ES-I3 (cell line): ENCODE results near the gene RWDD4.

Experiments
- H3K36me3 ChIP-seq: 2 replicates; pipeline ENCODE4 v1.6.1; 2013; ENCODE audit warnings: mild to moderate bottlenecking, low read length, control low read depth, moderate library complexity; ENCODE audit not compliant: insufficient read depth
- H3K4me1 ChIP-seq: 2 replicates; pipeline ENCODE4 v1.6.1; 2013; ENCODE audit warnings: mild to moderate bottlenecking, control low read depth, low read length; ENCODE audit not compliant: insufficient read depth
- H3K9ac ChIP-seq: 2 replicates; pipeline ENCODE4 v1.6.1; 2013; ENCODE audit warnings: low read depth, mild to moderate bottlenecking, low read length, moderate library complexity
- H3K9me3 ChIP-seq: 2 replicates; pipeline ENCODE4 v1.6.1; 2013; ENCODE audit warnings: mild to moderate bottlenecking, low read length, moderate library complexity; ENCODE audit not compliant: control insufficient read depth, insufficient read depth

The RWDD4 gene

DNA sequence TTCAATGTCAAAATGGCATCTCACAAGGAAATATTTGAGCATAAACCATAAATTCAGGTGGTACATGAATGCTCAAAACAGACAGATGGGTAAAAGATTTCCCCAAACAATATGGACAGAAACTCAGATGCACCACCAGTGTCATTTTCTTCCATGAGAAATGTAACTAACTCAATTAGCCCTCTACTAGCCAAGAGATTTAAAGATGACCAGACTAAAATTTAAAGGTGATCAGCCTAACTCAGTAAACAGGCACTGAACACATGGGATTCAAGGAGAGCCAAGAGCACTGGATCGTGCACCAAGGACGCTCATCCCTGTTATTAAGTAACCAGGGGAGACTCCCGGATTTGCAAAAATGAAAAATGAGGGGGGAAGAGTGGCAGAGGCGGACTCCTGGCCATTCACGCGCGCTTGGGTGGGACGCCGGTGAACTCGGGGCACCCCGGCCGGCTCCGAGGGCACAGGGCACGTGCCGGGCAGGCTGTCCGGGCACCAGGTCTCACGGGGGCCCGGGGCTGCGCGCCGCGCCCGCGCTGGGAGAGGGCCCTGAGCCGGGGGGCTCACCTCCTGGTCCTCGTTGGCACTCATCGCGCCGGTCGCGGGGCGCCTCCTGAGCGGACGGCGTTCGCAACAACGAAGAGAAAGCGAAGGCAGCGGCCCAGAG is 490 bp downstream of the RWDD4 start:
- H3K9me3 ChIP-seq = no peaks in the 10 kb centered on the region
- 0 out of 2 replicates have a peak, but pooled peaks cover 5% of the 10 kb centered on the region for H3K4me1 ChIP-seq
- peak overlapping the region; percentile 86 for H3K9ac ChIP-seq
- no peaks in the 10 kb centered on the region for H3K36me3 ChIP-seq

DNA sequence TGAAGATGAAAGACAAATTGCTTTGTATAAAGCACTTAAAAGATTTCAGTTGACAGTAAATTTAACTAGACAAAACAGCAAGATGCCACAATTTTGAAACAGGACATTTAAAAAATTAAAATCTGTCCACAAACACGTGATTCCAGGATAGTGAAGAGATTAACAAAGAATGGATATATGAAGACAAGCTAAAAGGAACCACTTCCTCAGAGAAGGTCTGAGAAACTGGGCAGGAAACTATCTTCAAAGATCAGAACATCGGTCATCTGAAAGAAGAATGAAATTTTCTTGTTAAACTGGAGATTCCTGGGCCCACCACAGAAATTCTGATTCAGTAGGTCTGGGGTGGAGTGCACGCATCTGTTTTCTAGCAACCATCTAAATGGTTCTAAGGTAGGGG is 1.4 kb downstream of the RWDD4 start:
- 0 out of 2 replicates have a peak, but pooled peaks cover 5% of the 10 kb centered on the region for H3K4me1 ChIP-seq
- no peaks in the 10 kb centered on the region for H3K9me3 ChIP-seq
- H3K36me3 ChIP-seq = no peaks in the 10 kb centered on the region
- H3K9ac ChIP-seq = peak overlapping the region; percentile 86; the same call in 1 of the 2 replicates

DNA sequence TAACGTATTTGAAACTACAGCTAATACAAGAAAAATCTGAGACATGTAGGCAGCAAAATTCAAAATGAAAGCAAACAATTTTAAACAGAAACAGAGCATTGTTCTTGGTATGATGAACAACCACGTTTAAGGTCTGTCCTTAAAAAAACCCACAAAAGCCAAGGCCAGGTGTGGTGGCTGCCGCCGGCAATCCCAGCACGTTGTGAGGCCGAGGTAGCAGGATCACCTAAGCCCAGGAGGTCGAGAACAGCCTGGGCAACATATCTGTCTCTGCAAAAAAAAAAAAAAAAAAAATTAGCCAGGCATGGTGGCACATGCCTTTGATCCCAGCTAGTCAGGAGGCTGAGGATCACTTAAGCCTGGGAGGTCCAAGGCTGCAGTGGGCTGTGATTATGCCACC is 13.7 kb downstream of the RWDD4 start:
- no peaks in the 10 kb centered on the region for H3K9me3 ChIP-seq
- H3K36me3 ChIP-seq = 0 out of 2 replicates have a peak, but pooled peaks cover 2% of the 10 kb centered on the region
- H3K9ac ChIP-seq = no peak overlapping the region
- H3K4me1 ChIP-seq = no peaks in the 10 kb centered on the region

DNA sequence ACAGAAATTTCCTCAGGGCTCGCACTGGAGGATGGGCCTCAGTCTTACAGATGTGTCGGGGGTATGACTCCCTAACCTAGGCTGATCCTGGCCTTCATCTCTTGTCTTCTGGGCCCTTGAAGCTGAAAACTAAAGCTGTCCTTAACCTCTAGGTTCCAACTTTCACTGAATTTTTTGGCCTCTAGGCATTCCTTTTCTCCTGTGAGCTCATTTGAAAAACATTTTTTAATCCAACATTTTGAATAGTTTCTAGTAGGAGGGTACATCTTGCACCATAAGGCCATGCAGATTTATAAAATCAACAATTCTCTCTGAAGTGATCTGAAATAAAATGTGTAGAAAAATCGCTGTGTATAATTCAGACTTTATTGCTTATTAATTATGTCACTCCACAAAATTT is 19.7 kb downstream of the RWDD4 start:
- no peak overlapping the region for H3K9ac ChIP-seq

DNA sequence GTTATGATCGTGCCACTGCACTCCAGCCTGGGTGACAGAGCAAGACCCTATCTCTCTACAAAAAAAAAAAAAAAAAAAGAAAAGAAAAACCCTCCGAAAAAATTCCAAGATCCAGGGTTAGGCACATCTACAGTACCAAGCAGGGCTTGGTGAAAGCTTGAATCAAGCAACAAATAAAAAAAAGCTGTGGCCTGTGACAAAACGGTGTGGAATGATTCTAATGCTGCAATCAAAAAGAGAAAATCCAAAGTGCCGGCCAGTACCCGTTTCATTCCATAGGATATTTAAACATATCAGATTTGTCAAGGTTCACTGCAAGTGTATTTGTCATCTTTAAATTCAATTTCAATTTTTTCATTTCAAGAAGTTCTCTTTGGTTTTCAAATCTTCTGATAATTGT is 20.5 kb downstream of the RWDD4 start:
- Histone ChIP-seq H3K36me3 (no peaks in the 10 kb centered on the region), H3K4me1 (peaks cover 27% of the 10 kb centered on the region), H3K9me3 (no peaks in the 10 kb centered on the region), H3K9ac (no peak overlapping the region)

More for the DNA sequence above, 19.7 kb downstream of the RWDD4 start:
- Histone ChIP-seq H3K4me1 (peaks cover 24% of the 10 kb centered on the region), H3K9me3 (no peaks in the 10 kb centered on the region), H3K36me3 (no peaks in the 10 kb centered on the region)

DNA sequence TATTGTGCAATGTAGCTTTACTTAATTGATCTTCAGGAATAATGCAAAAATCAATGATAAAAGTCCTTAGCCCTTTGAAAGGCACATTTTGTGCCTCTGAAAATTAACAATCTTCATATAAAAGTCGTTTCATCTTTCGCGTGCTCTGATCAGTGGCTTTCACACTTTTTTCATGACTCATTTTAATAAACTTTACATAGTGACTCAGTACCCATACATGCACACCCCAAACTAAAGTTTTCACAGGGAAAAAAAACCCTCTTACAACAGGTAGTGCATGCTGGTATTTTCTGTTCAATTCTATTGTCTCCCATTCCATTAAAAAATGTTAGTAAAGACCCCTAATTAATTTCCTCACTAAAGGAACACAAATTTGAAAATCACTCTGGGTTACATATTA is 21.5 kb downstream of the RWDD4 start:
- no peak overlapping the region for H3K9ac ChIP-seq
- H3K4me1 ChIP-seq = peaks cover 28% of the 10 kb centered on the region
- H3K9me3 ChIP-seq = no peaks in the 10 kb centered on the region
- no peaks in the 10 kb centered on the region for H3K36me3 ChIP-seq

DNA sequence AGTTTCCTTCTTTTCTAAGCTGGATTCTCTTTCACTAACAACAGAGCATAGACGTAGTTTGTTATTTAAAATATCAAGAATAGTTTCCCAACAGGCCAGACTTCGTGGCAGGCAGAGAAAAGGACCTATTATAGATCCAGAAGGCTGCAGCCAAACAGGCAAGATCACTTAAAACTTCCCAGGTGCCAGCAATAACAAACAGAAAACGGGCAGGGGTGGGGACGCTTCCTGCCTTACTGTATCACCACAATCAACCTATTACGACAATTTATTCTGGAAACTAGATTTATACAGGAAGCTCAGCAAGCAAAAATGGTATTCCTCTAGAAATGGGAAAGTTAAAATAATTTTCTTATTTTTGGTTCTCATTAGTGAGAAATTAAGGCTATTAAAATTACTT is 22.1 kb downstream of the RWDD4 start:
- Histone ChIP-seq H3K9me3 (no peaks in the 10 kb centered on the region), H3K9ac (no peak overlapping the region), H3K36me3 (no peaks in the 10 kb centered on the region), H3K4me1 (peaks cover 28% of the 10 kb centered on the region)

DNA sequence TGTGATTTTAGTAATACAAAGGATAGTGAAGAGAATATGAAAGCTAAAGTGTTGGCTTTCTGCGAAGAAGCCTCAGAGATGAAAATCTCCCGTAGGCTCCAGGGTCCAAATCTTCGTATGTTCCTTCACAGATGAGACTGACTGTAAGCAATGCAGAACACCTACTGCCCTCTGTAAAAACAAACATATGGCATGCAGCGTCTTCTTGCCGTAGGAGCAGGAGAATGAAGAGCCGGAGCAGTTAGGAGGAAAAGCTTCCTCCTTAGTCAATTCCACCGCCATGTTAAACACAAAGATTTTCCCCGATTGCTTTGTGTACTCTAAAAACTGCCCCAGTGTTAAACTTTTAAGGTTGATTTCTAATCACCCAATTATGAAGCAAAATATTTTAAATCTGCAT is 22.5 kb downstream of the RWDD4 start:
- no peaks in the 10 kb centered on the region for H3K36me3 ChIP-seq
- no peak overlapping the region for H3K9ac ChIP-seq

DNA sequence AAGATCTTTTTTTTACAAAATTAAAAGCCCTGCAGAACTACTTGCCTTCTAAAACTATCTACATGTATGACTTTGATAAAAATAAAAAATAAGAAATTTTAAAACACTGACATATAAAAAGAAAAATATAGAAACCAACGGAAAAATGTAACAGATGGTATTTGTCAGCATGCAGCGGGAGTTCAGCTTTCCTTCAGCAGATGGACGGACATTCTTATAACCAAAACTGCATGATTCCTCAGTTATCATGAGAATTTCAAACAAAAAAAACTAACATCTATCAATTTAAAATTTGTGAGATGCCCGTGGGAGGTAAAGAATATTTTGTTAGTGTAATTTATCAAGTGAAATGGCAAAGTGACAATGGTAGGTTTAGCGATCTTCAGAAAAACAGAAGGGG is 23.2 kb downstream of the RWDD4 start:
- Histone ChIP-seq H3K4me1 (peaks cover 28% of the 10 kb centered on the region), H3K9me3 (no peaks in the 10 kb centered on the region)

More for the DNA sequence above, 22.5 kb downstream of the RWDD4 start:
- Histone ChIP-seq H3K4me1 (peaks cover 28% of the 10 kb centered on the region), H3K9me3 (no peaks in the 10 kb centered on the region)

DNA sequence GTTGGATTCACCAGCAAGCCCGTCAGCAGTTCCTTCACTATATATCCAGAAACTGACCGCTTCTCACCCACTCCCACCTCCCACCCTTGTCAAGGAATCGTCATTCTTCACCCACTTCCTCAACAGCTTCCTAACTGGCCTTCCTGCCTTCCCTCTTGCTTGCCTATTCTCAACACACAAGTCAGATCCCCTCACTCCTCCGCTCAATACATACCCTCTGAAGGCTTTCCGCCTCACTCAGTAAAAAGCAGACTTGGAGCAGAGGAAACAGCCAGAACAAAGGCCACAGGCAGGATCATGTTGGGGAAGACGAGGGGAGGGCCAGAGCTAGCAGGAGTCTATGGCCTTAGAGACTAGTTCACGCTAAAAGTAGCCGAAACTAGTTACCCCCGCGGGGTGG is 23.7 kb downstream of the RWDD4 start:
- Histone ChIP-seq H3K9ac (no peak overlapping the region), H3K36me3 (no peaks in the 10 kb centered on the region), H3K9me3 (no peaks in the 10 kb centered on the region), H3K4me1 (peaks cover 28% of the 10 kb centered on the region)

More for the DNA sequence above, 23.2 kb downstream of the RWDD4 start:
- no peak overlapping the region for H3K9ac ChIP-seq
- H3K36me3 ChIP-seq = no peaks in the 10 kb centered on the region

DNA sequence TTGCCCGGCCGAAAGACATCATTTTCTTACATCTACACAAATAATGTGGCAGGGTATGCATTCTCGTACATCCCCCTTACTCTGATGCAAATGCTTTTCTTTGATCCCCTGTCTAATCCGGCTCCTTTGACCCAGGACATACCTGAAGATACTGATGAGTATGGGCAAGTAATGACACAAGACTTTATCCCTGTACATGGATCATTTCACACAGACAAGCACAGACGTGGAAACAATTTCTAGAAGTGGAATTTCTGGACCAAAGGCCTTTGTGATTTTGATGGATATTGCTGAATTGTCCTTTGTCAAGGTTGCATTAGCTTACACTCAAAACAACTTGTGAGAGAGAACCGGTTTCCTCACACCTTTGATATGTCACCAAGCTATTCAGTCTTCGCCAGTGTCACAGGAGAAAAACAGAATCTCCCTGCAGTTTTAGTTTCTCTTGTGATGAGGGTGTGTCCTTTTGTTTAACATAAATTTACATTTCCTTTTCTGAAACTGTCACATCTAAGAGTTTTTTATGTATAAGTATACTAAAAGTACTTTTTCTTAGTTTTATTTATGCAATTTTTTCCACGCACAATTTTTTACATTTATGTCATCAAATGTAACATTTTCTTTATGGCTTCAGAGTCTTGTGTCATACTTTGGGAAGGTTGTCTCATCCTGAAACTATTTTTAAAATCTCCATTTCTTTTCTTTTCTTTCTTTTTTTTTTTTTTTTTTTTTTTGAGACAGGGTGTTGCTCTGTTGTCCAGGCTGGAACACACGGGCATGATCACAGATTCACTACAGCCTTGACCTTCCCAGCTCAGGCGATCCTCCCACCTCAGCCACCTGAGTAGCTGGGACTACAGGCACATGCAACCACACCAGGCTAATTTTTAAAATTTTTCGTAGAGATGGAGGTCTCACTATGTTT is 25.2 kb downstream of the RWDD4 start:
- Histone ChIP-seq H3K4me1 (peaks cover 28% of the 10 kb centered on the region), H3K36me3 (no peaks in the 10 kb centered on the region), H3K9me3 (no peaks in the 10 kb centered on the region), H3K9ac (no peak overlapping the region)

DNA sequence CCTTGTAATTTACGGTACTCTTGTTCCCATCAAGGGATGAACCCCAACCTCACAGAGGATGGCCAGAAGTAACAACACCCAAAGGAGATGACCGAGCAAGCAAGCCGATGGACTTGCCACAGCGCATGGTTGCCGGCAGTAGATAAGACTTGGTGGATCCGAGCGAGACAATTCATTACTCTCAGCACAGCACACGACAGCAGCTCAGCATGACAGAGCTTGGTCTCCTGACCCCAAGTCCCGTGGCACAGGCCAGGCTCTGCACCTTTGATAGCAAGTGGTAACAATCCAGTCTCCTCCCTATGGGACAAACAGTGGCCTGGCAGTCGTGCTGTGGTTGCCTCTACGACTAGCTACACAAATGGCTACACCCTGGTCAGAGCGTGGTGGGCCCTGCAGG is 26.3 kb downstream of the RWDD4 start:
- Histone ChIP-seq H3K9ac (no peak overlapping the region), H3K36me3 (no peaks in the 10 kb centered on the region), H3K4me1 (peaks cover 28% of the 10 kb centered on the region), H3K9me3 (no peaks in the 10 kb centered on the region)

DNA sequence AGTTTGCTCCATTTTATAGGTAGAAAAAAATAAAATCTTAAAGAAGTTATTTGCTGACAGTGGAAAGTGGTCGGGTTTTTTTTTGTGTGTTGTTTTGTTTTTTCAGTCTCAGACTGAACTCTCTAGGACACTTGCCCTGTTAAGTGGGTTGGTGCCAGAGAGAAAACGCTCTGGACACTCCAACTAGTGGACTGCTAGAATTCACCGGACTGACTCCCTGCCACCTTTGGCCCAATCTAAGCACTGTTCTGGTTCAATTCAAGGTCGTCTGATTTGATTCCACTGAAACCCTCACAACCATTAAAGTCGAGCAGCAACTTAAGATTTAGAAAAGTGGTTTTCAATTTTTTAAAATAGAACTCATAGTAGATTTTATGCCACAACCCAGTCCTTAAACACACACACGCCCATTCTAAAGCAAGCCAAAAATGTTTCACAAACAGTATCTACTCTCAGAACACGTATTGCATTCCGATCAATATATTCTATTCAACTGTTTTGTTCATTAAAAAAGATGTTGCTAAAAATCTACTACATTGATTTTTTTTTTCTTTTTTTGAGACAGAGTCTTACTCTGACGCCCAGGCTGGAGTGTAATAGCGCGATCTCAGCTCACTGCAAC is 27.3 kb downstream of the RWDD4 start:
- Histone ChIP-seq H3K4me1 (peaks cover 19% of the 10 kb centered on the region), H3K9me3 (no peaks in the 10 kb centered on the region), H3K9ac (no peak overlapping the region), H3K36me3 (no peaks in the 10 kb centered on the region)

DNA sequence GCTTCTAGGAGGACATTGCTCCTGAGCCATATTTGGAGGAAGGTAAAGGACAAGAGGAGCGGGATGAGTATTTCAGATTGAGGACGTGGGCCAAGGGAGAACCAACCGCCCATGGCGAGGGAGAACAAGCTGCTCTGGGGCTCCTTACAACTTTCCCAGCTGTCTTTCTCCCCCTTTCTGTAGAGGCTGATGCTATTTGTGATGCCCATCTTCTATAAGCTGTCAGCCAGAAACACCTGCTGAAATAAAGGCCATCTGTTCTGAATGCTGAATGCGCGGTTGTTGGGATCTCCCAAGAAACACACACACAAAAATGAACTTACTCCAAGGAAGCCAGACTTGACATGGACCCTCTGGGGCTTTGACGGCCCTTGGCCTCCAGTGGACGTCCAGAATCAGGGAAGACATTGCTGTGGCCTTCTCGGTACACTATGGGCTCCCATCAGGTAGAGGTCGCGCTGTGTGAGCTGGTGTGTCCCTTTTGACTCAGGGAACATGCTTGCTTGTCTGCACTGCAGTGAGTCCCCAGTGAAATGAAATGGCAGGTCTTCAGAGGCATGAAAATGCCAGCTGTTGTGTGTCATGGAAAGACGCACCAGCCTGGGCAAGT is 30.9 kb downstream of the RWDD4 start:
- no peaks in the 10 kb centered on the region for H3K36me3 ChIP-seq
- H3K9me3 ChIP-seq = no peaks in the 10 kb centered on the region
- H3K9ac ChIP-seq = no peak overlapping the region
- H3K4me1 ChIP-seq = no peaks in the 10 kb centered on the region
